Endometrial microvascular endothelial cells (primary cell): ENCODE measurements around the gene RWDD1. TPM values are rescaled to one million over a fixed set of nuclear protein-coding genes. Genes with fewer than 3 reads are reported as not detected.

Source experiments
- in situ Hi-C: cut with HindIII; loops from 2 replicates; pipeline ENCODE4 v1.10.0; 2017; ENCODE audit warnings: low sequenced_read_pairs, low pct_unique_long_range_greater_than_20kb; ENCODE audit errors: inconsistent ontology term
- total RNA-seq: library from RNA; depleted of rRNA; stranded (reverse); fragments of >200 nt; gene quantifications from one replicate; pipeline ENCODE4 v1.2.3, GENCODE V29; 2015; ENCODE audit errors: inconsistent ontology term

The RWDD1 gene, protein sequence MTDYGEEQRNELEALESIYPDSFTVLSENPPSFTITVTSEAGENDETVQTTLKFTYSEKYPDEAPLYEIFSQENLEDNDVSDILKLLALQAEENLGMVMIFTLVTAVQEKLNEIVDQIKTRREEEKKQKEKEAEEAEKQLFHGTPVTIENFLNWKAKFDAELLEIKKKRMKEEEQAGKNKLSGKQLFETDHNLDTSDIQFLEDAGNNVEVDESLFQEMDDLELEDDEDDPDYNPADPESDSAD
- 38.7 TPM for total RNA-seq

DNA sequence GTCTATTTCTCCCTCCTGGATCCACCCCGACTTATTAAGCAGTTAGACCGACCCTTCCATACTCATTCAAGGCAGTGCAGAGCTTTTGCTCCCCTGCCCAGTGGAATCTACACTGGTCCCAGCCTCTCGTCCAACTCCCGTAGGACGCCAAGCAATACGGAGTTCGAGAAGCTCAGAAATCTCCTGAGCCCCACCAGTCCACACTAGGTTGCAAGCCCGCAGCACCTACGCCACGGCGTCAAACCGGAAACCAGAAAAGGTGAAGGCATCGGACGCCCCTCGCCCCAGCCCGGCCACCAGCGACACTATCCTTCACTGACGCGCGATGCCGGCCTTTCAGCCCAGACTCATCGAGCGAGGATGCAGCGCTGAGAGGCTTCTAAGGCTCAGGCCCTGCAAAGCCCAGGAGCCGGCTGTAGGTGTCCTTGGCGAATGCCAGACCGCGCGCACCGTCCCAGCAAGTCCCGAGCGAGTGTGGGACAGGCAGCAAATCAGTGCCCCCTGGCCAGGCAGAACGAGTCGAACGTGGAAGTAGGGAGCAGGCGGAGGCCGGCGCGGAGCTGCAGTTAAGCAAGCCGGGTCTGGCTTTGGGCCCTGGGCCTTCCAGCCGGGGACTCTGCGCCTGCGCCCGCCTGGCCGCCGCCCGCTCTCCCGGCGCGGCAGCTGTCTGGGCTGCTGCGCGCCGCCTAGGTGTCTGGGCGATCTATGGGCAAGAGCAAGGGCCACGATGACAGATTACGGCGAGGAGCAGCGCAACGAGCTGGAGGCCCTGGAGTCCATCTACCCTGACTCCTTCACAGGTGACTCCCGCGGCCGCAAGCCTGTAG lies at the start of gene RWDD1:
Gene RWDD1 (plus strand): TSS at position 649 of the 827 bp plus-strand sequence. CDS start 79 bp downstream, at position 728.
- in situ Hi-C loops, result no loop called here

DNA sequence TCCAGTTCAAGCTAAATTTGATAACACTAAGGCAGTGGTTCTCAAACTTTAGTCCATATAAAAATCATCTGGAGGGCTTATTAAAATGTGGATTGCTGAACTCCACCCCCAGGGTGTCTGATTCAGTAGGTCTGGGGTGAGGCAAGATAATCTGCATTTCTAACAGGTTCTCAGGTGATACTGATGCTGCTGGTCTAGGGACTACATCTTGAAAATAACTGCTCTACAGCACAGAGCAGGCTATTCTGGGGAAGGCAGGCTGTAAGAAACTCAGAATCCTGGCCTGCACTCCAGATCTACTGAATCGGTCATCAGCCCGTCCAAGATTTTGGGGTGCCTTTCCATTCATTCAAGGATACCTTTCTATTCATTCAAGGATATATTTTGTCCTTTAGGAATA lies 48.4 kb upstream of the RWDD1 start:
- in situ Hi-C loops, result no loop called here

DNA sequence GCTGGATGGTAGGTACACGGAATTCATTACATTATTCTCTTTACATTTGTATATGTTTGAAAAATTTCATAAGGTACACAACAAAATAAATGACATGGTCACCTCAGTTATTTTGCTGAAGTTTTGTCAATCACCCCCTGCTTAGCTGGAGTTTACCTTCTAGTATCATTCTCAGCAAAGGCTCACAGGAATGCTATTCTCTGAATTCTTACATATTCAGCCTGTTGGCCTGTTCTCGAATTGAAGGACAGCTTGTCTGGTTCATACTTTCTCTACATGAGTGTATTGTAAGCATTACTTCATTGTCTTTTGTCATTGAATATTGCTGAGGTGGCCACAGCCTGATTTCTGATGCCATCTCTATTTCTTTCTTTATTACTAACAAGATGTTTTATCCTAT lies 47.1 kb upstream of the RWDD1 start:
- in situ Hi-C loops, result no loop called here

DNA sequence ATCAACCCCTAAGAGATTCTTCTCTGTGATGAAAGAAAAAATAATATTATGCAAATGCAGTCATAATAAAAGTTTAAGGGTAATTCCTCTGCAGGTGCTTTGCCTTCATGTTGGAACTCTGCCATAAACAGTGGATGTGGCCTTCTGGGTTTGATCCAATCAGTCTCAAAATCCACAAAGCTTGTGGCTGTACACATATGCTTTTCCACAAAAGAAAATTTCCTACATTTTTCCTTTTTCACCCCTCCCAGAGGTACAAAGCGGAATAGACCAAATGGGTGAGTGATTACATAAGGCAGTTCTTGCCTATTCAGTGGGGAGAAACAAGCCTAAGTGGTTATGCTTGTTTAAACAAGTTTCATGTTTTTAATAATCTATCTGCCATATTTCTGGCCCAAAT lies 43.2 kb upstream of the RWDD1 start:
- in situ Hi-C loops, result no loop called here

DNA sequence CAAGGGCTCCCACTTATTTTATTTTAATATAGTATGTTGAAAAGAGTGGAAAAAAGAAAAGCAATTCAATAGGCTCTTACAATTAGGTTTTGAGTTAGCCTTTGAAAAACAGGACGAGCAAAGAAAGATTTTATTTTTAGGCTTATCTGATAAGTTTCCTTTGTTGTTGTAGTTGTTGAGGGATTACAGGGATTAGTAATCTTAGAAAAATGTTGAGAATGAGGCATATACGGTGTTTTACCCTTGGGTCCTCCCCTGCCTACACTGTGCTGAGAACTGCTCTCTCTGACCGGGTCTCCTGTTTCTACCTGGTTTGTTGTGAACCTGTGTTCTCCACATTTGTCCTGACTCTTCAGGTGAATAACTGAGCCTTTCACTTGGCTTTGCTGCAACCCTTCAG lies 42.5 kb upstream of the RWDD1 start:
- in situ Hi-C loops, result no loop called here

DNA sequence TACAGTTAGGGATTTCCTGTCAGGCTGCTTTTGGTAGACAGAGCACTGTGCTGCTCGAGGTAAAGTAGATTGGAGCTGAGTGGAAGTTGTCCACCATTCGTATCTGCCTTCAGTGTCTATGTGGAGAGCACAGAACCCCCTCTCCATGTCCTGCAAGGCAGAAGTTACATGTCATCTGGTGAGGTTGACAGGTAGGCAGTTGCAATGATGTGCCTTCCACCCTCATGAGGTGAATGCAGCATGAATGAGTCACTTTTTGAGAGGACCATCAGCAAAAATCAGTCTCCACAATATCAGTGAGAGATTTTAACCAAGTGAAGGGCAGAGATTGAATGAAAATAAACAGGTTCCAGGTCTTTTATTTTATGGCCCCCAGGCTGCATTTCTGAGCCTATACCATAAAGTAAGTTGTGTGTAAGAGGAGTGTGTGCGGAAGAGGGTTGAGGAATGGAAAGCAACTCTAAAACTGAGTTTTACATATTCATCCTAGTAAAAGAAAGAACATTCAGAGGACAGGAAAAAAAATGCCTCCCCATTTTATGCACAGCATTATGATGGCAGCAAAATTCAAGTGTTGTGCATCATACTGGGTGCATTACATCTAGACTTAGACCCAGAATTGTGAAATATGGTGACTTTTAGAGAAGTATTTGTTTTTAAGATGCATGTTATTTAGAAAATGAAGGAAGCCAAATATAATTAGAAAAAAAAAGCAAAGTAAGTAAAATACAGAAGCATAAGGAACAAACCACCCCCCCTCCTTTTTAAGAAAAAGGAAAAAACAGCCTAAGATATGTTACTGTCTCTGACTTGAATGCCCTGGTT lies 41.6 kb upstream of the RWDD1 start:
- in situ Hi-C loops, result no loop called here

DNA sequence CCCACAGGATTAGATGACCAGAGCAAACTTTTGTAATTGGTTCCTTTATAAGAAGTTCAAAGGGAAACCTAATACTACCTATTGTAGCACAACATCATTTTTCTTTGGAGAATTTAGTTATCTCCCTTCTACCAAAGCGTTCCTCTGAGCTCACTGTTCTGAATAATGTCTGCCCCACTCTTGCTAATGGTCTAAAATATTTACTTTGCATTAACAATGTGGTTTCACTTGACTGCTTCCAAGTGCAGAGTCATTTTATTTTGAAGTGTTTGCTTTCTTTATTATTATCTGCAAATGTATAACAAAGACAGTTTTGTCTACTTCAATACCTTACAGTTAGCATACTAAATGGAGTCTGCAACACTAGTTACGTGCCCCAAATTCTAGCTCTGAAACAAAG lies 40.9 kb upstream of the RWDD1 start:
- in situ Hi-C loops, result no loop called here

DNA sequence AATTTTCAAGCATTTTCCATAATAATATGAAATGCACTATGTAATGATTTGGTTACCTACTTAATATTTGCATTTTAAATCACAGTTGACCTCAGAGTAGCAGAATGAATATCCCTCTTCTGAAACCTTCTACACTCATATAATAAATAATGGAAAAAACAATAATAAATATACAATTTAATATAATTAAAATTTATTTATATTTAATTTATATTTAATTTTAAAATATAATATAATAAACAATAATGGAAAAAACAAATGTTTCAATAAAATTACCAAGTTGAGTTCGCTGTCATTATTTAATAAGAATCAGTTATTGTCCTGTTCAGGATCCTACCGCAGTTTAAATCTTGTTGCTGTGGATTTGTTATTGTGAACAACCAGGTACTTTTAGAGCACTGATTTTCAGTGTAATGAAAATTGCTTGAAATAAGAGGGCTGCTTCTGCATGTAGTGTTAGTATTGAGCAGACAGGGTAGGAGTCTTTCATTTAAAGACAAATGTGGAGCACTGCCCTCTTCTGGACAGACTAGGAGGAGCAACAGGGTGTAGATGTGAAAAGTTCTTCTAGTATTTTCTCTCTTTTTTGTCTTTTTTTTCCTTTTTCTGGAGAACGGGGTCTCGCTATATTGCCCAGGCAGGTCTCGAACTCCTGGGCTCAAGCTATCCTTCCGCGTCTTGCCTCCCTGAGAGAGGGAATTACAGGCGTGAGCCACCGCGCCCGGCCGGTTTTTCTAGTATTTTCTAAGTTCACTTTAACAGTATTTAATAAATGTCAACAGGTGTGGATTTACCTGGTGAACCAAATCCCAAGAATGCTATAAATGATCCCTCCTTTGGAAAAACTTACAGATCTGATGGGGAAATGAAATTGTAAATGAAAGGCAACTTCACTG lies 39.4 kb upstream of the RWDD1 start:
- in situ Hi-C loops, result no loop called here

DNA sequence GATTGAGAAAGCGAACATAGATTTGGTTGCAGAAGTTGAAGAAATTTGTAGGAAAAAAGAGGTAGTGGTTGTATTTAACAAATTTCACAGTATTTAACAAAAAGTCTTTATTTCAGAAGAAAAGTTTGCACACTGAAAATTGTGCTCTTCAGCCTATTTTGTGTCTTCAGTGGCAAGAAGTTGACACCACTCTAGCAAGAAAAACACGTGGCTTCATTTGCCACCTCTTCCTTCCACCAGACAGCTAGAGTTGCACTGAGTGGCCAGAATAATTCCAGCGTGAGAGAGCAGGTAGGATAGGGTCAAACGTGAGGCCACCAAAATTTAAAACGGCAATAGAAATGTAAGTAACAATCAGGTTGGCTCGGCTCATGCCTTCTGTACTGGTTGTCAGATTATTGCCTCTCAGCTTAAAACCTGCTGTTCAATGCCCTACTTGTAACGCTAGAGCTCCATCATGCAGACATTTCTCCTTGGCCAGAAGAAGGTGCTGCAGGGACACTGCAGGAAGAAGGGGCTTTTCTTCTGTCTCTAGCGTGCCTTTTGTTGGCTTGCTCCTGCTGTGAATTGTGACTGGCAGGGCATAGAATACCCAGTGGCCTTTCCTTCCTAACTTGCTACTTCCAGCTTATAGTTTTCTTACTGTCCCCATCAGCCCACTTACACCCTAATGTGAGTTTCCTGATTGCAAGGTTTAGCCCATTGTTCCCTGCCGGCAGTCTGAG lies 37.9 kb upstream of the RWDD1 start:
- in situ Hi-C loops, result no loop called here

DNA sequence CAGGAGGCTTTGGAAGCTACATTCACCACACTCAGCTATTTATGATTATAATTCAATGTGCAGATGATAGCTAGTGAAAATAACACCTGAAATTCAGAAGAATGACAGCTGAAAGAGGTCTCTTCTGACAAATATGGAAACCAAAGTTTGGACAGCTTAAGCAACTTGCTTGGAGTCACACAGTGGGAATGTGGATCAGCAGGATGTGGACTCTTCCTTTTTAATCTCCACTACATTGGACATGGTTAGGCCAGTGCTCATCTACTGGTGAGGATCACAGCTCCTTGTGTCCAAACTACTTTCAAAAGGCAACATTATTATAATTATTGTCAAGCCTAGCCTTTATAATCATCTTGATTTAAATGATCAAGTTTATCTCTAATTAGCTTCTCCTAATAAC lies 36.2 kb upstream of the RWDD1 start:
- in situ Hi-C loops, result no loop called here

DNA sequence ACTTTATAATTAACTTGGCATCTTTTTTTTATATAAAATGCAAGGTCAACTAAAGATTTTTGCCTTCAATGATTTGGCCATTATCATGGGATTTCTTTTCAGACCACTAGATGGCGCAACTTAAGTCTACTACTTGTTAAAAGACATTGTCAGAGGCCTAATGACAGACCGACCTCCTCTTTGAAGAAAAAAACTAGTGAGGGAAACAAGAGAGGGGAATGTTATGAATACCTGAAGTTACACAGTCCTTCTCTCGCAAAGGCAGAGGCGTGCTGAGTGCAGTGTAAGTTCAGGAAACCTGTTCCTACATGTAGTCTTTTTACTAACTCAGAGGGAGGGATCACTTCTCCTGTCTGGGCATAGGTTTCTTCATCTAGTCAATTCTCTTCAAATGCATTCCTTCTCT lies 35.1 kb upstream of the RWDD1 start:
- in situ Hi-C loops, result no loop called here

DNA sequence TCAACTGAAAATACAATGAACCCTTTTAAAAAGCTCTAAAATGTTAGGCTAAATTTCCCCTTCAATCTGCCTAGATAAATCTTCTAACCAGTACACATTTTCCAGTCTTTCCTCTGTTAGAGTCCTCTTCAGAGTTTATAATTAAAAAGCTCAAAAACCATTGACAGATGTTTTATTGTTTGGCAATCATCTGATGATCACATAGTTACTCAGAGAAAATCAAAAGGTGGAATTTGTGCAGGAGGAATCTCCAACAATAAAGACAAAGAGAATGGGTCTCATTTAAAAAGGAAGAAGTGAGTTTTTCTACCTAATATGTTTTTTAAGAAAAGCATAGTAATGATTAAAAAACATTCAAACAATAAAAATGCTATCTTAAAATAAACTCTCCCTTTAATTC lies 28.9 kb upstream of the RWDD1 start:
- in situ Hi-C loops, result no loop called here

DNA sequence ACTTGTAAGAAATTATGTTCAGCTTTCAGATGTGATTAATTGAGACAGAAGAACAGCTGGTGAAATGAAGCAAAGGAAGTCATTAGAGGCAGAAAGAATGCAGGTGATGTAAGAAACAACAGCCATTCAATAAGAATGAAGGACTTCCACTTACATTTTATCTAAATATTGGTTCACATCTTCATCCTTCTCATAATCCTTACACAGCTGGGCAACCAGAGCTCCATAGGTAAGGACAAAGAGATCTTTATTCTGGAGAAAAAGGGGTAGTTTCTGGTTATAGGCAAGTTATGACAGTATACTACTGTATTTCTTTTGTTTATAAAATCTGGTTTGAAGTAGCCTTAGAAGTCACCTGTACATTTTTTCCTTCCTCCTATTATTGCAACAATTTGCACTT lies 28.2 kb upstream of the RWDD1 start:
- in situ Hi-C loops, result no loop called here

DNA sequence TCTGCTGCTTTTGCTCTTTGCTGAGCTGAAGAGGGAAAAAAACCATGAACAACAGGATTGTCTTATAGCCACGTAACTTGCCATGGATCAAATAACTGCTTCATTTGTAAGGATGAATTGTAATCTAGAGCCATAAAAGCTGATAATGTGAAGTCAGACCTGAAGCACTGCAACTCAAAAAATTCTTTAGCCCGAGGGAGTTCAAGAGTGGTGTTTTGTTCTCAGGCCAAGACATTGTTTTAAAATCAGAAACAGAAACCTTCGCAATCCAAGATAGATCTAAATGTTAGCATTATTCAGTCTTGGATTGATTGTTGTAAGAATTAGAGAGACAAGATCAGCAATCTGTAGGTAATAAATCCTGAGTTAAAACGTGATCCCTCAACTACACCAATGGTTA lies 25.7 kb upstream of the RWDD1 start, which contains the start of gene TRAPPC3L:
Gene TRAPPC3L (minus strand): TSS at position 34 of the 400 bp plus-strand sequence. CDS start 170 bp downstream, outside the sequence.
- in situ Hi-C loops, result no loop called here

DNA sequence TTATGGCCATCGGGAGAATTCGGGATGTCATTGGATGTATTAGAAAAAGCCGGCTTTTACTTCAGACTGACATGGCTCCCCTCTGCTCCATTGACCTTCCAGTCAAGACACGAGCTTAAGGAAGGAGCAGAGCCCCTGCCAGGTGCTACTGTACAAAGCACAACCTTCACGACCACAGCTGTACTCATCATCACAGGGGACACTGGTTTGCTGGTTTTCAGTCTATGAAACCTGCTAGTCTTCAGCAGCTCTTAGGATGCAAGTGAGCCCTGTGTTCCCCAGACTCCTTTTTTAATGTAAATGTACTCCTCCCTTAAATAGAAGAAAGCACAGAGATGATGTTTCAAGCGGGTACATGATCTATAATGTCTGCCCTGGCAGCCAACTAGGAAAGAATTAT lies 23.9 kb upstream of the RWDD1 start:
- in situ Hi-C loops, result no loop called here

DNA sequence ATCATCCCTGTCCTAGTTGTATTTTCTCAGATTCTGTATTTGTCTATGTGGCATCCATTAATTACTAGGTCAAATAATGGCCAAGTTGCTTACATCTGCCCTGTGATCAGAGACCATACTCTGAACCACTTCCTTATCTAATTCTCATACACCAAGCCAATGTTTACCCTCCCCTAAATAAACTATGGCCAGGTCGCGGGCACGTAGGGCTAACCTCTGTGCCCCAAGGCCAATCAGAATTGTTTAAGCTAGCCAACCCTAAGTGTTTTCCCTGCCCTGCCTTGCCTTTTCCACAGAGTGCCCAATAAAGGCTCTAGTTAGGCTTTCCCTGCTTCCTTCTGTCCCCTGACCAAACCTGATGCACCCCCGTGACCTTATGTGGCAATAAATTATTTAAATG lies 20.5 kb upstream of the RWDD1 start:
- in situ Hi-C loops, result no loop called here

DNA sequence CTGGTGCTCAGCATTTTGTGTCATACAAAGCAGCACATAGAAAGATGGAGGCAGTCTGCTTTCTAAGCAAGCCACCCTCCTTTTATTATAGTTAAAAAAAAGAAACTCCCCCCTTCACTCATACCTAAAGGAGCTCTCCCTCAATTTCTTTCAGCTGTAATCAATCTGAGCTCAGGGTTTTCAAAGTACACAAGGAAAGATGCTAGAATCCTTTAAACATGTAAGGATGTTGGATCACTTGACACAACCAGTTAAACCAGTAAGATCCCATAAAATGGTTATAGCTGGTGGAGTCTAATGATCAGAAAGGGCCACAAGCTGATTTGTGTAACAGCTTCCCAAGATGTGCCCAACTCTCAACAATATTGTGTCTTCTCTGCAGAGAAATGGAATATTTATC lies 17.9 kb upstream of the RWDD1 start, which contains the start of gene CALHM4:
Gene CALHM4 (plus strand): TSS at position 301 of the 400 bp plus-strand sequence. CDS start 43 bp downstream, at position 344.
- in situ Hi-C loops, result no loop called here

DNA sequence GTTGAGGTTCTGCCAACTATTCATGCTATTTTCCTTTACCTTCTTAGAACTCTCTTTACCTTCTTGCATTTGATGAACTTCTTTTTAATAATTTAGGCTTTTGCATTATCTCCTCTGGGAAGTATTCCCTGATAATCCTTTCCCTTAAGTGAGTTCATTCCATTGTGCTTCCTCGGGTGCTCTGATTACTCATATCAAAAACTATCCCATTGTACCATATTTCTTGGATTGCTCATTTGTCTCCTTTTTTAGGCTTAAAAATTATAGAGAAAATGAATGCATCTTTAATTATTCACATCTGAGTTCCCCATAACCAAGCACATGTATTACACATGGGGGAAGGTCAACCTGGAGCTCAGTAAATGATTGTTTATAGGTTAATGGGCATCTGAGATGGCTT lies 15.2 kb upstream of the RWDD1 start:
- in situ Hi-C loops, result no loop called here
